Hematopoietic multipotent progenitor cell treated with erythropoietin and hydrocortisone succinate and interleukin-3 and kit ligand, for 6 days (in vitro differentiated cells): Measurements from ENCODE around the gene RBM4B.
"Not testable (repeated sequence)": the region's sequence is repeated elsewhere in the genome, so short reads cannot be mapped to it uniquely, and the experiment has no call there.

ENCODE experiments used
- DNase-seq: peaks from one replicate; pipeline ENCODE4 v3.0.0-alpha.2; 2015

The RBM4B gene, protein sequence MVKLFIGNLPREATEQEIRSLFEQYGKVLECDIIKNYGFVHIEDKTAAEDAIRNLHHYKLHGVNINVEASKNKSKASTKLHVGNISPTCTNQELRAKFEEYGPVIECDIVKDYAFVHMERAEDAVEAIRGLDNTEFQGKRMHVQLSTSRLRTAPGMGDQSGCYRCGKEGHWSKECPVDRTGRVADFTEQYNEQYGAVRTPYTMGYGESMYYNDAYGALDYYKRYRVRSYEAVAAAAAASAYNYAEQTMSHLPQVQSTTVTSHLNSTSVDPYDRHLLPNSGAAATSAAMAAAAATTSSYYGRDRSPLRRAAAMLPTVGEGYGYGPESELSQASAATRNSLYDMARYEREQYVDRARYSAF

DNA sequence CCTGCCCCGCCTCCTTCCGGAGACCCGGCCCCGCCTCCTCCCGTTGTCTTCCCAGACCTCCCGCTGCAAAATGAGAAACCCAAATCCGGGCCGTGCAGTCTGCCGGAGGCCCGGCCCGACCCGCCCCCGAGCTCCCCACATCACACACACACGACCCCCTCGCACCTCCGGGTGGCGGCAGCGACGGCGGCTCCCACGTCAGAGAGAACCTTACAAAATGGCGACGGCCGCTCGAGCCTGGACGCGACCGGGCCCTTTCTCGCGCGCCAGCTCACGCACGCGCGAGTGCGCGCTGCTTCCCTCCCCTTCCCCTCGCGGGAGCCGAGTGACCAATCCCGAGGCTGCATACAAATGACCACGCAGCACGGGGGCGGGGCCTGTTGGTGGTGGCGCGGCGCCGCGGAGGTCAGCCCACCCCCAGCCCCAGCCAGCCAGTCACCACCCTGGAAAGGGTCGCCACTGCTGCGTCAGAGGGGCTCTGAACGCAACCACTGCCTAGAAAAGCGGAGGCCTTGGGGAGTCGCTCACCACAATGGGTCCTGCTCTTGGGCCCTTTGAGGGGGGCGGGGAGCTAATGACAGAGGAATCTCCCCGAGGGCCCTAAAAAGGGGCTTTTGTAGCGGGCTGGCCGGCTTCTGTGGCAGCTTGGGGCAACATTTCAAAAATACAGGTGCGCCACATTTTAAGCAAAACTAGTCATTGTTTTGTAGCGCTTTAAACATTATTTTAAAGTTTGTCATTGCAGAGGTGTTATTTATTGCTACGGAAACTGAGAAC lies at the start of gene RBM4B:
RBM4B (minus strand) TSS at position 289 of the 777 bp plus-strand sequence. CDS start 808 bp downstream, outside the sequence.
- peak; percentile 96 for DNase-seq

- DNase-seq: no peak
Observed at GRCh38 chr11:66725647-66726046, 48.0 kb upstream of the RBM4B start.

DNA sequence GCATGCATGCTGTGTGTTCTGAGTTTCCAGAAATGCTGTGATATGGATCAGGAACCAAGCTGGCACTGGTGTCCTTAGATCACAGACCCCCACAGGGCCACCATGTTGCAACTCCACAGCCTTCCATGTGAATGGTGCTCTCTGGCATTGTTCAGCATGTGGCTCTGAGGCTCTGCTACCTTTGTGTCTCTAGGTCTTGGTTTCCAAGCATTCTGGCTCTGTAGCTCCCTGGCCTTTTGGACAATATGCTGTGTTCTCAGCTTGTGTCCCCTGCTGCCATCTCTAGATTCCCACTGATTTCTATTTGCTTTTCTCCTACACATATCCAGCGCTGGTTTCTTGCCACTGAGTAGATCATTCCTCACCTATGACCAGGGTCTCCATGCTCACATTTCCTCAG lies 47.4 kb upstream of the RBM4B start:
- DNase-seq: no peak

GRCh38 chr11:66724167-66724566 lies 46.5 kb upstream of the RBM4B start:
- not testable (repeated sequence) for DNase-seq

DNA sequence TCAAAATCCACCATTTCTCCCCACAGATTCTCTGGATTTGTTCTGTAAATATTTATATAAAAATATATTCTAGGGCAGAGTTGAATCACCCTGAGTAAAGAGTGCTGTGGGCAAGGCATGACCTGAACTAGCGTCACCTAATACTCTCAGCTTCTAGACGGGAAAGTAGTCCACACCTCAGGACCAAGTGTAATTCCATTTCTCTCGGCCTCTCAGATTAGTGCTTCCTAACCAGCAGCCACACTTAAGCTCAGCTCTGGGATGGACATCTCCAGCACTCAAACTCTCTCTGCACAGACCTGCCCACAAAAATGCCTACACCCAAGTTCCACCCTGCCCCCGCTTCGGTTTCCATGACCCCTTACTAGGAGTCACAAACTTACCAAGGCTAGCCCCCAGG lies 46.0 kb upstream of the RBM4B start:
- DNase-seq: no peak

DNA sequence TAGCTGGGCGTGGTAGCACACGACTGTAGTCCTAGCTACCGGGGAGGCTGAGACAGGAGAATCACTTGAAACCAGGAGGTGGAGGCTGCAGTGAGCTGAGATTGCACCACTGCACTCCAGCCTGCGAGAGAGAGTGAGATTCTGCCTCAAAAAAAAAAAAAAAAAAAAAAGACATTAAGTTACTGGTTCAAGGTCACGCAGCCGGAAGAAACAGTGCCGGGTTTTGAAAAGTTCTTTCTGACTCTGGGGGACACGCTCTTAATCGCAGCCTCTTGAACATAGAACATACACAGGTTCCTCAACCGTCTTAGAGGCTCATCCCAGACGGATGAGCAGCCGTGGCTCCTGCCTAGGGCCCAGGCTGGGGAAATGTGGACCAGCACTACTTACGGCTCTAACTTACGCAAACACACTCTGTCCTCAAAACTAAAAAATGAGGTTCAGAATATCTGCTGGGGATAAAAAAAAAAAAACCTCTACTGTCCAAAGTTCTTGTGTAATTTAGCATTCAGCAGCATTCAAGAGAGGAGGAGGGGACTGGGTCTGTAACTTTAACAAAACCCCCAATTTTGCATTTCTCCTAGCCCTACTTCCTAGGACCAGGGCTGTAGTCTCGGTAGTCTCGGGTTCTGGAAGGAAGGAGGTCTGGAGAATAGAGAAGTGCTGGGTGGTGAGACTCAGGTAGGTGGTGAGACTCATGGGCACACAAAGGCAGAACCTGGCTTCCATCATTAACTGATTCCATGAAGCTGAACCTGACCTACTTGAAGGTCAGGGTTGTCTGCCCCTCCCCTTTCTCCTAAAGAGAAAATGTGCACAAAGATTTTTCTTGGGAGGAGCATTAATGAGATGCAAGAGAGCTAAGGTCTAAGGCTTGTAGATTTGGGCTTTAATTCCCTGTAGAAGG lies 45.3 kb upstream of the RBM4B start:
- DNase-seq: no peak

GRCh38 chr11:66721939-66722338 lies 44.3 kb upstream of the RBM4B start:
- no peak for DNase-seq

- no peak for DNase-seq
Observed at GRCh38 chr11:66720899-66721470, 43.3 kb upstream of the RBM4B start.

DNA sequence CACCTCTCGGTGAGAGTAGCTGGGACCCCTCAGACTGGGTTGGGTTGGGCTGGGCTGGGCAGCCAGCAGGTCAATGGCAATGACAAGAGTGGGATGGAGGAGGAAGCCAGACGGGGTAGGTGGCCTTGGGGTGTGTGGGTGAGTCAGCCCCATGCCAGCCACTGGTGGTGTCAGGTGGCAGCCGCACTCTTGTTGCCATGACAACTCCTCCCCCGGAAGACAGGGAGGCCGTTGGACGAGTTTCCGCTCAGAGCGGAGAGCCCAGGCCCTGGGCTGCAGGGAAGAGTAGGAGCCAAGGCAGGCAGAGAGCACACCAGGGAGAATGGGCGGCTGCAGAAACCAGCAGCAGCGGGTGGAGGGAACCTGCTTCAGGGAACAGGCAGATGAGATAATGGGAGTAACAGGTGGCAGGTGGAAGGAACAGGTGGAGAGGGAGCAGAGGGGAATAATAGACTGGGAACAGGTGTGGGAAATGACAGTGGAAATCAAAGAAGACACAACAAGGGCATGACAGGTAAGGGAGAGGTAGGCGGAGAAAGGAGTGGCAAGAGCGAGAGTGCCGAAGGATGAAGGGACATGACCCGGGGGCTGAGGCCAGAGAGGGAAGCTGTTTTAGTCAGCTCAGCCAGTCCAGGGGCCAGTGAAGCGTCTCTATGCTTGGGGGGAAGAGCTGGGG lies 42.7 kb upstream of the RBM4B start:
- DNase-seq: peak; percentile 46

DNA sequence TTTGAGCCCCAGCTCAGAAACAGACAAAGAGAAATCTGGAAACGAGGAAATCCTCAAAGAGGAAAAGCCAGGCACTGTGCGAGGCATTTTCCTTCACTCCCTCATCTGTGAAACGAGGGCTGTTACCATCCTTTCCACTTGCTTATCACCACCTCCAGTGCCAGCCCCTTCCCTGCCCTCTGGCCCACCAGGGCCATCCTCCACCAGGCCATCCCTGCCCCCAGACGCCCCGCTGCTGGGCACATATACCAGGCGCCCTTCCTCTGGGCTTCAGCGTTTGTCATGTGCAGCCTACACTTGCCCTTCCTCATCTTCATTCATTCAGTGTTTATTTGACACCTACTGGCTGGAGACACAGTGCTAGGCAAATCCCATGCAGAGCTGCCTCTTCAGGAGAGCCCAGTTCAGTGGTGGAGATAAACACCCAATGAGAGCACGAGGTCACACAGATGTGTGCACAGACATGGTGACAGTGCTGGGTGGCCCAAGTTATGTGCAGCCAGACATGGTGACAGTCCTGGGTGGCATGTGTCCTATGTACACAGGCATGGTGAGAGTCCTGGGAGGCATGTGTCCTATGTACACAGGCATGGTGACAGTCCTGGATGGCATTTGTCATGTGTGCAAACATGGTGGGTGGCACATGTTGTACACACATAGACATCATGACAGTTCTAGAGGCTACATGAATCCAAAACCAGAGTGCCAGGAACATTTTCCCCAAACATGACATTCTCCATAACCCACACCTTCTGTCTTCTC lies 41.6 kb upstream of the RBM4B start:
- DNase-seq: no peak

GRCh38 chr11:66718320-66718971 lies 40.8 kb upstream of the RBM4B start:
- DNase-seq: no peak

- DNase-seq: no peak
Observed at GRCh38 chr11:66717925-66718319, 40.2 kb upstream of the RBM4B start.

DNA sequence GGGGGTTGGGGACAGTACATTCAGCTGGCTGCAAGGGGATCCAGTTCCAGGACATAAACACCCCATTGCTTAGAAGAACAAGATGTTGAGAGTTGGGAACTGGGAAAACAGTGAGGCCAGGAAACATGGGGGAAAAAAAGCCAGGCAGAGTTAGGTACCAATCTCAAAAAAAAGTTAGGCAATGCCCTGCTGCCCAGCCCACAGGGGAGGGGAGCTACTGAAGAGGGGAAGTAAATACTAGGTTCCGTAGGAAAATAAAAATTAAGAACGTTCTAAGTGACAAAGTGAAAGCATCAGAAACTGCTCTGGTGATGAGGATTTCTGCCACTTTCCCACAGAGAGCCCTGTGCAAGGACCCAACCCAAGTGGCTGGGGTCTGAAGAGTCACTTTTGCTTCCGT lies 39.3 kb upstream of the RBM4B start:
- DNase-seq: no peak

- DNase-seq: no peak
Observed at GRCh38 chr11:66715346-66716085, 37.8 kb upstream of the RBM4B start.

GRCh38 chr11:66713746-66714480 lies 36.2 kb upstream of the RBM4B start:
- no peak for DNase-seq

GRCh38 chr11:66710384-66710930 lies 32.8 kb upstream of the RBM4B start:
- no peak for DNase-seq

GRCh38 chr11:66708701-66709100 lies 31.0 kb upstream of the RBM4B start:
- no peak for DNase-seq

GRCh38 chr11:66708094-66708493 lies 30.4 kb upstream of the RBM4B start:
- no peak for DNase-seq

DNA sequence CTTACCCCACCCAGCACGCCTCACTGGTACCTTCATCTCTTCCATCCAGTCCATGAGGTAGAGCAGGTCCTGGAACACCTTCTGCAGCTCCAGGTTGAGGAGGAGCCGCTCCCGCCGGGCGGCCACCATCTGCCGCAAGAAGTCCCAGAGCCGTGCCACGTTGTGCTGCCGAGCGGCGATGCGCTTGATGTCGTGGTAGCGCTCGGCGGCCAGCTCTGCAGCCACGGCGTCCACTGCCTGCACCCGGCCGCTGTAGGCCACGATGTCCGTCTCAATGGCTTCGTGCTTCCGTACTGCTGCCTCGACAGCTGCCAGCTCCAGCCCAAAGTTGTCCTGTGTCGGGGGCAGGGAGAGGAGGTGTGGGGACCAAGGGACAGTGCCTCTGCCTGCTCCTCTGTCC lies 29.8 kb upstream of the RBM4B start:
- no peak for DNase-seq
